KMS-11 (cell line): ENCODE data around the gene DESI1.

Experiments used
- H2AFZ ChIP-seq: fragments of 200-600 bp; sonication (generic); 2 replicates; pipeline ENCODE4 v1.6.1; 2016; ENCODE audit warnings: antibody characterized with exemption, mixed run types, low read depth
- H3K27ac ChIP-seq: fragments of 200-600 bp; sonication (generic); 2 replicates; pipeline ENCODE4 v1.6.1; 2016; ENCODE audit warnings: mild to moderate bottlenecking, mixed run types
- H3K27me3 ChIP-seq: fragments of 200-600 bp; sonication (generic); 2 replicates; pipeline ENCODE4 v1.6.1; 2017; ENCODE audit warnings: mild to moderate bottlenecking, low read depth, mixed run types, moderate library complexity; ENCODE audit not compliant: insufficient read depth
- H3K36me3 ChIP-seq: fragments of 200-600 bp; sonication (generic); 2 replicates; pipeline ENCODE4 v1.6.1; 2017; ENCODE audit warnings: mild to moderate bottlenecking, mixed run types; ENCODE audit not compliant: insufficient read depth
- H3K4me1 ChIP-seq: fragments of 200-600 bp; sonication (generic); 2 replicates; pipeline ENCODE4 v1.6.1; 2016; ENCODE audit warnings: mild to moderate bottlenecking, low read depth, mixed run types; ENCODE audit not compliant: poor library complexity, severe bottlenecking
- H3K4me2 ChIP-seq: fragments of 200-600 bp; sonication (generic); 2 replicates; pipeline ENCODE4 v1.7.0; 2016; ENCODE audit warnings: mild to moderate bottlenecking, mixed run types
- H3K4me3 ChIP-seq: fragments of 200-600 bp; sonication (generic); IDR thresholded peaks from 2 replicates; pipeline ENCODE4 v1.6.1; 2017; ENCODE audit warnings: low read depth, low read length, mixed read lengths; ENCODE audit not compliant: insufficient read depth
- H3K79me2 ChIP-seq: fragments of 200-600 bp; sonication (generic); 2 replicates; pipeline ENCODE4 v1.6.1; 2016; ENCODE audit warnings: low read depth, mixed run types; ENCODE audit not compliant: insufficient read depth
- H3K9ac ChIP-seq: fragments of 200-600 bp; sonication (generic); 2 replicates; pipeline ENCODE4 v1.6.1; 2016; ENCODE audit warnings: mild to moderate bottlenecking, mixed run types
- H4K20me1 ChIP-seq: fragments of 200-600 bp; sonication (generic); 2 replicates; pipeline ENCODE4 v1.6.1; 2016; ENCODE audit warnings: mild to moderate bottlenecking, mixed run types; ENCODE audit not compliant: insufficient read depth
- TF ChIP-seq, protein P1 (sequence below): fragments of 200-600 bp; sonication (generic); conservative IDR thresholded peaks from 2 replicates; pipeline ENCODE4 v1.6.1; 2017; ENCODE audit warnings: low read depth, mild to moderate bottlenecking, antibody characterized with exemption, low read length, moderate library complexity, mixed read lengths

The DESI1 gene

DNA sequence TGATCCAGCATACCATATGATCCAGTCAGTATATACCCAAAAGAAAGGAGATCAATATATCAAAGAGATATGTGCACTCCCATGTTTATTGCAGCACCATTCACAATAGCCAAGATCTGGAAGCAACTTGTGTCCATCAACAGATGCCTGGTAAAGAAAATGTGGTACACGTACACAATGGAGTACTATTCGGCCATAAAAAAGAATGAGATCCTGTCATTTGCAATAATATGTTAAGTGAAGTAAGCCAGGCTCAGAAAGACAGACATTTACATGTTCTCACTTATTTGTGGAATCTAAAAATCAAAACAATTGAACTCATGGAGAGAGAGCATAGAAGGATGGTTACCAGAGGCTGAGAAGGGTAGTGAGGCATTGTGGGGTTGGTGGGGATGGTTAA lies 40.9 kb upstream of the DESI1 start:
- no peaks in the 10 kb centered on the region for H4K20me1 ChIP-seq
- no peak overlapping the region for H3K27ac ChIP-seq
- H3K4me2 ChIP-seq: no peak overlapping the region
- H3K4me1 ChIP-seq: peaks cover 4% of the 10 kb centered on the region
- H2AFZ ChIP-seq: no peak overlapping the region
- TF ChIP-seq, protein P1, sequence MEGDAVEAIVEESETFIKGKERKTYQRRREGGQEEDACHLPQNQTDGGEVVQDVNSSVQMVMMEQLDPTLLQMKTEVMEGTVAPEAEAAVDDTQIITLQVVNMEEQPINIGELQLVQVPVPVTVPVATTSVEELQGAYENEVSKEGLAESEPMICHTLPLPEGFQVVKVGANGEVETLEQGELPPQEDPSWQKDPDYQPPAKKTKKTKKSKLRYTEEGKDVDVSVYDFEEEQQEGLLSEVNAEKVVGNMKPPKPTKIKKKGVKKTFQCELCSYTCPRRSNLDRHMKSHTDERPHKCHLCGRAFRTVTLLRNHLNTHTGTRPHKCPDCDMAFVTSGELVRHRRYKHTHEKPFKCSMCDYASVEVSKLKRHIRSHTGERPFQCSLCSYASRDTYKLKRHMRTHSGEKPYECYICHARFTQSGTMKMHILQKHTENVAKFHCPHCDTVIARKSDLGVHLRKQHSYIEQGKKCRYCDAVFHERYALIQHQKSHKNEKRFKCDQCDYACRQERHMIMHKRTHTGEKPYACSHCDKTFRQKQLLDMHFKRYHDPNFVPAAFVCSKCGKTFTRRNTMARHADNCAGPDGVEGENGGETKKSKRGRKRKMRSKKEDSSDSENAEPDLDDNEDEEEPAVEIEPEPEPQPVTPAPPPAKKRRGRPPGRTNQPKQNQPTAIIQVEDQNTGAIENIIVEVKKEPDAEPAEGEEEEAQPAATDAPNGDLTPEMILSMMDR: no peak
- peaks cover 9% of the 10 kb centered on the region; the same call in 1 of the 2 replicates for H3K36me3 ChIP-seq
- no peaks in the 10 kb centered on the region for H3K27me3 ChIP-seq
- no peaks in the 10 kb centered on the region for H3K79me2 ChIP-seq
- no peak overlapping the region for H3K4me3 ChIP-seq
- no peak overlapping the region for H3K9ac ChIP-seq

DNA sequence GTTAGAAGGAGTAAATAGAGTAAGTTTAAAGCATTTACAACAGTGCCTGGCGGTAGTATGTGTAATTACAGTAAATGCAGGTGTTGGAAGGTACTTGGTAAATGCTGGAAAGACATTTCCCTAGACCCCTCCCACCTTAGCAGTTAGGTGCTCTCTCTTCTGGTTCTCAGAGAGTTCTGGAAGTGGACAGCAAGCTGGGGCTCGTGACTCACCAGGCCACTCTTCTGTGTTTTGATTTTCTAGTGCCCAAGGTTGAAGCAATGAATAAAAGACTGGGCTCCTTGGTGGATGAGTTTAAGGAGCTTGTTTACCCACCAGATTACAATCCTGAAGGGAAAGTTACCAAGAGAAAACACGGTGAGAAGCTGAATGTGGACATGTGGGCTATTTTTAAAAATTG lies 40.2 kb upstream of the DESI1 start:
- TF ChIP-seq, protein P1: no peak
- H3K36me3 ChIP-seq: peaks cover 9% of the 10 kb centered on the region; the same call in 1 of the 2 replicates

DNA sequence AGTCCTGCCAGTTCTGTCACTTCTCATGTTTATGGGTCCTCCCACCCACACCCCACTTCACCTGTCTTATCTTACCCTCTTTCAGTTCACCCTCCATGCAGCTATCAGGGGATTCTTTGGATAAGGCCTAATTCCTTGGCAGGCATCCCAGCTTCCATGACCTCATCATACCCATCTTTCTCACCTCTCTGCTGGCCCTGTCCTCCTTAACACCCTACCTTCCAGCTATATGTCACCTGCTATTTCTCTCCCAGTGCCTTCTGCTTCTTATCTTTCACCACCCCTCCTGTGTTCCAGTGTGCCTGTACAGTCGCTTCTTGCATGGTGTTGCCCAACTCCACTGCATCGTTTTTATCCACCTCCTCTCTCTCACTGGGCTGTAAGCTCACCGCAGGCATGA lies 39.6 kb upstream of the DESI1 start:
- H3K4me1 ChIP-seq: no peaks in the 10 kb centered on the region
- H3K36me3 ChIP-seq: peaks cover 9% of the 10 kb centered on the region; the same call in 1 of the 2 replicates
- no peak overlapping the region for H3K4me2 ChIP-seq
- no peak overlapping the region for H3K4me3 ChIP-seq
- TF ChIP-seq, protein P1: no peak
- H3K9ac ChIP-seq: no peak overlapping the region
- no peaks in the 10 kb centered on the region for H3K79me2 ChIP-seq
- no peak overlapping the region for H3K27ac ChIP-seq
- no peaks in the 10 kb centered on the region for H3K27me3 ChIP-seq
- no peak overlapping the region for H2AFZ ChIP-seq
- H4K20me1 ChIP-seq: no peaks in the 10 kb centered on the region

More for the DNA sequence above, 40.2 kb upstream of the DESI1 start:
- Histone ChIP-seq H3K27me3 (no peaks in the 10 kb centered on the region), H3K27ac (no peak overlapping the region), H3K4me1 (peaks cover under 1% of the 10 kb centered on the region), H3K9ac (no peak overlapping the region), H3K79me2 (no peaks in the 10 kb centered on the region), H4K20me1 (no peaks in the 10 kb centered on the region), H3K4me2 (no peak overlapping the region), H3K4me3 (no peak overlapping the region), H2AFZ (no peak overlapping the region)

DNA sequence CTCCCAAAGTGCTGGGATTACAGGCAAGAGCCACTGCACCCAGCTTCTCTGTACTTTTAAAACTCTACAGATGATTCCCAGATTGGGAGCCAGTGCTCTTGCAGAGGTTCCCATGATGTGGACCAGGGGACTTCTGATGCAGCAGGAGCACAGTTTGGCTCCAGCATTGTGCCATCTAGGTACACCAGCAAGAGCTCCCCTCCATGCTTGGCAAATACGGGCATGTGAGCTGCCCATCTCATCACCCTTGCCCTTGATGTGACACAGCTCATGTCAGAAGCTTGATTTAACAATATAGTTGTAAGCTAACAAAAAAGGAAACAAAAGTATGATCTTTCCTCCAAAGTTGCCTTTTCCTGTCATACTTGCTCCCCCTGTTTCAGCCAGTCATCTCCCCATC lies 39.1 kb upstream of the DESI1 start:
- Histone ChIP-seq H3K4me3 (no peak overlapping the region), H4K20me1 (no peaks in the 10 kb centered on the region), H3K27me3 (no peaks in the 10 kb centered on the region), H3K79me2 (no peaks in the 10 kb centered on the region), H3K4me2 (no peak overlapping the region), H2AFZ (no peak overlapping the region), H3K36me3 (peaks cover 9% of the 10 kb centered on the region; the same call in 1 of the 2 replicates), H3K4me1 (no peaks in the 10 kb centered on the region), H3K27ac (no peak overlapping the region), H3K9ac (no peak overlapping the region)
- TF ChIP-seq, protein P1: no peak
